Loucy (cell line): Measurements from ENCODE around the gene CT45A8.
"Not testable (repeated sequence)": the region's sequence is repeated elsewhere in the genome, so short reads cannot be mapped to it uniquely, and the experiment has no call there.

Source experiments
- CTCF ChIP-seq: fragments of 200-600 bp; sonication (generic); conservative IDR thresholded peaks from 2 replicates; pipeline ENCODE4 v1.5.1; 2014; ENCODE audit warnings: mild to moderate bottlenecking, antibody characterized with exemption, low read length
- EZH2phosphoT487 ChIP-seq: fragments of 200-600 bp; IDR thresholded peaks from 2 replicates; pipeline ENCODE4 v1.6.1; 2018; ENCODE audit warnings: antibody characterized with exemption, mild to moderate bottlenecking, moderate library complexity, borderline replicate concordance

GRCh38 chrX:135837180-135837579 lies 17.2 kb downstream of the CT45A8 start, which contains the start of gene CT45A7:
- TF ChIP-seq CTCF, EZH2phosphoT487: not testable (repeated sequence)
